Uterus (tissue), 4 donors: ENCODE data around the gene CRACR2A. TPM values are rescaled to one million over a fixed set of nuclear protein-coding genes. Genes with fewer than 3 reads are reported as not detected.

ENCODE experiments used
- DNase-seq, 2 donors: peaks; one replicate each; pipeline ENCODE4 v3.0.0-alpha.2; 2019 to 2020
- H3K27ac ChIP-seq, 2 donors: fragments of 200-600 bp; sonication (generic); 1 replicate in 1 of 2; 2 replicates in 1 of 2; pipeline ENCODE4 v1.5.1; 2016 to 2018
- H3K27me3 ChIP-seq, 2 donors: fragments of 200-600 bp; sonication (generic); one replicate each; pipeline ENCODE4 v1.5.1; 2018 to 2019; ENCODE audit warnings: control low read depth in 1 of 2
- H3K36me3 ChIP-seq, 2 donors: fragments of 200-600 bp; sonication (generic); one replicate each; pipeline ENCODE4 v1.5.1; 2019; ENCODE audit warnings: control low read depth in 1 of 2
- H3K4me1 ChIP-seq, 2 donors: fragments of 200-600 bp; sonication (generic); one replicate each; pipeline ENCODE4 v1.5.1; 2018 to 2019; ENCODE audit warnings: control low read depth in 1 of 2
- H3K4me3 ChIP-seq, 2 donors: fragments of 200-600 bp; sonication (generic); 1 replicate in 1 of 2; 2 replicates in 1 of 2; pipeline ENCODE4 v1.5.1; 2018 to 2019; ENCODE audit warnings: mild to moderate bottlenecking in 1 of 2
- H3K9me3 ChIP-seq, 2 donors: fragments of 200-600 bp; sonication (generic); one replicate each; pipeline ENCODE4 v1.5.1; 2019; ENCODE audit warnings: control low read depth in 1 of 2
- CTCF ChIP-seq, 4 experiments: fragments of 200-600 bp in 2 of 4; fragments of 450-650 bp in 2 of 4; sonication (generic) in 2 of 4; IDR thresholded peaks; one replicate each; pipeline ENCODE4 v1.5.1; 2016 to 2019; ENCODE audit warnings: antibody characterized with exemption in 4 of 4, mild to moderate bottlenecking in 2 of 4, moderate library complexity in 1 of 4
- POLR2A ChIP-seq, 2 donors: fragments of 450-650 bp; IDR thresholded peaks; one replicate each; pipeline ENCODE4 v1.6.1; 2016; ENCODE audit warnings: antibody characterized with exemption in 2 of 2, mild to moderate bottlenecking in 1 of 2, moderate library complexity in 1 of 2
- intact Hi-C: fragments of 100-400 bp; cut with DNase I; formaldehyde crosslinking; loops from one replicate; pipeline ENCODE4 v1.15.1; 2023; ENCODE audit warnings: low total_unique reads
- total RNA-seq, 4 donors: library from RNA; depleted of rRNA in 3 of 4; stranded (reverse); fragments of >200 nt in 3 of 4; gene quantifications; one replicate each; pipeline versions ENCODE4 v1.1.0 to v1.2.4, GENCODE V29; 2014 to 2023
- donor health status: DM: yes; HTN: yes; CAD: no.

The CRACR2A gene
- total RNA-seq, 4 donors from 2014 or later: 0.88 to 33.6 (median 3.2) TPM

GRCh38 chr12:3600951-3601350, 152.0 kb downstream of the CRACR2A start:
- no peak overlapping the region for H3K27ac ChIP-seq
- H3K4me1 ChIP-seq: no peaks in the 10 kb centered on the region
- H3K27me3 ChIP-seq: no peaks in the 10 kb centered on the region
- no peak for DNase-seq
- intact Hi-C loops: no loop called here
- no peaks in the 10 kb centered on the region for H3K9me3 ChIP-seq
- no peaks in the 10 kb centered on the region for H3K36me3 ChIP-seq
- H3K4me3 ChIP-seq: no peak overlapping the region
- no peak for TF ChIP-seq CTCF (IDR thresholded peaks at IDR 0.05)
- no peak for TF ChIP-seq POLR2A (IDR thresholded peaks at IDR 0.05)

GRCh38 chr12:3600039-3600720, 152.7 kb downstream of the CRACR2A start:
- no peak overlapping the region for H3K4me3 ChIP-seq
- H3K27me3 ChIP-seq: no peaks in the 10 kb centered on the region
- H3K4me1 ChIP-seq: no peaks in the 10 kb centered on the region
- no peak for DNase-seq
- no peak for TF ChIP-seq POLR2A (IDR thresholded peaks at IDR 0.05)
- TF ChIP-seq CTCF (IDR thresholded peaks at IDR 0.05): no peak
- no peak overlapping the region for H3K27ac ChIP-seq
- H3K9me3 ChIP-seq: no peaks in the 10 kb centered on the region
- no peaks in the 10 kb centered on the region for H3K36me3 ChIP-seq
- intact Hi-C loops: no loop called here

- TF ChIP-seq CTCF (IDR thresholded peaks at IDR 0.05) (no peak), POLR2A (IDR thresholded peaks at IDR 0.05) (no peak)
- no peaks in the 10 kb centered on the region for H3K4me1 ChIP-seq
- no peak overlapping the region for H3K4me3 ChIP-seq
- intact Hi-C loops: no loop called here
- H3K27ac ChIP-seq: no peak overlapping the region
- H3K9me3 ChIP-seq: no peaks in the 10 kb centered on the region
- H3K27me3 ChIP-seq: no peaks in the 10 kb centered on the region
- no peaks in the 10 kb centered on the region for H3K36me3 ChIP-seq
- DNase-seq: no peak
Measured at GRCh38 chr12:3598896-3599860, 153.7 kb downstream of the CRACR2A start.

- Histone ChIP-seq H3K27ac (no peak overlapping the region), H3K36me3 (no peaks in the 10 kb centered on the region), H3K4me1 (no peaks in the 10 kb centered on the region), H3K27me3 (no peaks in the 10 kb centered on the region), H3K9me3 (no peaks in the 10 kb centered on the region), H3K4me3 (no peak overlapping the region)
- no peak for DNase-seq
- TF ChIP-seq POLR2A (IDR thresholded peaks at IDR 0.05): no peak
- no peak for TF ChIP-seq CTCF (IDR thresholded peaks at IDR 0.05)
- intact Hi-C loops: no loop called here
Measured at GRCh38 chr12:3597526-3598210, 155.2 kb downstream of the CRACR2A start.
